Tibial artery (tissue), 4 donors: ENCODE results near the gene ADAMTS2.
A peak's percentile ranks its signal among the peaks of the same experiment; 100 is the strongest.

ENCODE experiments used
- DNase-seq, 2 donors: peaks; one replicate each; pipeline ENCODE4 v3.0.0-alpha.2; 2019
- H3K27ac ChIP-seq, 2 donors: fragments of 200-600 bp; sonication (generic) in 1 of 2; 1 replicate in 1 of 2; 2 replicates in 1 of 2; pipeline ENCODE4 v1.5.1; 2018 to 2019; ENCODE audit warnings: mild to moderate bottlenecking in 1 of 2
- H3K27me3 ChIP-seq, 2 donors: fragments of 200-600 bp; sonication (generic) in 1 of 2; one replicate each; pipeline versions ENCODE4 v1.5.1 to v1.6.0; 2016 to 2019
- H3K36me3 ChIP-seq, 3 donors: fragments of 200-600 bp; sonication (generic) in 2 of 3; one replicate each; pipeline ENCODE4 v1.5.1; 2016 to 2019; ENCODE audit warnings: mild to moderate bottlenecking in 2 of 3
- H3K4me1 ChIP-seq, 4 donors: fragments of 200-600 bp; sonication (generic) in 2 of 4; 1 replicate in 3 of 4; 2 replicates in 1 of 4; pipeline ENCODE4 v1.5.1; 2016 to 2019
- H3K4me3 ChIP-seq, 2 donors: fragments of 200-600 bp; sonication (generic) in 1 of 2; 1 replicate in 1 of 2; 2 replicates in 1 of 2; pipeline ENCODE4 v1.5.1; 2018 to 2019; ENCODE audit warnings: mild to moderate bottlenecking in 2 of 2
- H3K9me3 ChIP-seq, 3 donors: fragments of 200-600 bp; sonication (generic) in 1 of 3; one replicate each; pipeline ENCODE4 v1.5.1; 2016 to 2019
- intact Hi-C: fragments of 100-400 bp; cut with DNase I; formaldehyde crosslinking; loops from one replicate; pipeline ENCODE4 v1.15.0; 2023; ENCODE audit warnings: low total_unique reads
- TF ChIP-seq, protein P1 (sequence below), 2 experiments: fragments of 200-600 bp in 1 of 2; fragments of 450-650 bp in 1 of 2; IDR thresholded peaks; one replicate each; pipeline ENCODE4 v1.5.1; 2017 to 2019; ENCODE audit warnings: antibody characterized with exemption in 2 of 2, mild to moderate bottlenecking in 1 of 2, moderate library complexity in 1 of 2

The ADAMTS2 gene

GRCh38 chr5:179139111-179139935 is 205.9 kb downstream of the ADAMTS2 start:
- intact Hi-C loops, result no loop called here
- no peak for DNase-seq
- Histone ChIP-seq H3K4me3 (no peak overlapping the region), H3K27ac (no peak overlapping the region), H3K4me1 (no peaks in the 10 kb centered on the region), H3K27me3 (no peaks in the 10 kb centered on the region), H3K36me3 (peaks cover 9 to 23% (median 17%) of the 10 kb centered on the region in 3 donors), H3K9me3 (no peaks in the 10 kb centered on the region)
- TF ChIP-seq, protein P1, sequence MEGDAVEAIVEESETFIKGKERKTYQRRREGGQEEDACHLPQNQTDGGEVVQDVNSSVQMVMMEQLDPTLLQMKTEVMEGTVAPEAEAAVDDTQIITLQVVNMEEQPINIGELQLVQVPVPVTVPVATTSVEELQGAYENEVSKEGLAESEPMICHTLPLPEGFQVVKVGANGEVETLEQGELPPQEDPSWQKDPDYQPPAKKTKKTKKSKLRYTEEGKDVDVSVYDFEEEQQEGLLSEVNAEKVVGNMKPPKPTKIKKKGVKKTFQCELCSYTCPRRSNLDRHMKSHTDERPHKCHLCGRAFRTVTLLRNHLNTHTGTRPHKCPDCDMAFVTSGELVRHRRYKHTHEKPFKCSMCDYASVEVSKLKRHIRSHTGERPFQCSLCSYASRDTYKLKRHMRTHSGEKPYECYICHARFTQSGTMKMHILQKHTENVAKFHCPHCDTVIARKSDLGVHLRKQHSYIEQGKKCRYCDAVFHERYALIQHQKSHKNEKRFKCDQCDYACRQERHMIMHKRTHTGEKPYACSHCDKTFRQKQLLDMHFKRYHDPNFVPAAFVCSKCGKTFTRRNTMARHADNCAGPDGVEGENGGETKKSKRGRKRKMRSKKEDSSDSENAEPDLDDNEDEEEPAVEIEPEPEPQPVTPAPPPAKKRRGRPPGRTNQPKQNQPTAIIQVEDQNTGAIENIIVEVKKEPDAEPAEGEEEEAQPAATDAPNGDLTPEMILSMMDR (IDR thresholded peaks at IDR 0.05), result no peak

- no peak for DNase-seq
- Histone ChIP-seq H3K36me3 (peaks cover 9 to 23% (median 17%) of the 10 kb centered on the region in 3 donors), H3K9me3 (no peaks in the 10 kb centered on the region), H3K4me3 (no peak overlapping the region), H3K27ac (no peak overlapping the region), H3K27me3 (no peaks in the 10 kb centered on the region), H3K4me1 (no peaks in the 10 kb centered on the region)
- intact Hi-C loops, result no loop called here
- TF ChIP-seq, protein P1 (IDR thresholded peaks at IDR 0.05), result no peak
These were observed 206.7 kb downstream of the ADAMTS2 start for GRCh38 chr5:179138568-179138925.

DNA sequence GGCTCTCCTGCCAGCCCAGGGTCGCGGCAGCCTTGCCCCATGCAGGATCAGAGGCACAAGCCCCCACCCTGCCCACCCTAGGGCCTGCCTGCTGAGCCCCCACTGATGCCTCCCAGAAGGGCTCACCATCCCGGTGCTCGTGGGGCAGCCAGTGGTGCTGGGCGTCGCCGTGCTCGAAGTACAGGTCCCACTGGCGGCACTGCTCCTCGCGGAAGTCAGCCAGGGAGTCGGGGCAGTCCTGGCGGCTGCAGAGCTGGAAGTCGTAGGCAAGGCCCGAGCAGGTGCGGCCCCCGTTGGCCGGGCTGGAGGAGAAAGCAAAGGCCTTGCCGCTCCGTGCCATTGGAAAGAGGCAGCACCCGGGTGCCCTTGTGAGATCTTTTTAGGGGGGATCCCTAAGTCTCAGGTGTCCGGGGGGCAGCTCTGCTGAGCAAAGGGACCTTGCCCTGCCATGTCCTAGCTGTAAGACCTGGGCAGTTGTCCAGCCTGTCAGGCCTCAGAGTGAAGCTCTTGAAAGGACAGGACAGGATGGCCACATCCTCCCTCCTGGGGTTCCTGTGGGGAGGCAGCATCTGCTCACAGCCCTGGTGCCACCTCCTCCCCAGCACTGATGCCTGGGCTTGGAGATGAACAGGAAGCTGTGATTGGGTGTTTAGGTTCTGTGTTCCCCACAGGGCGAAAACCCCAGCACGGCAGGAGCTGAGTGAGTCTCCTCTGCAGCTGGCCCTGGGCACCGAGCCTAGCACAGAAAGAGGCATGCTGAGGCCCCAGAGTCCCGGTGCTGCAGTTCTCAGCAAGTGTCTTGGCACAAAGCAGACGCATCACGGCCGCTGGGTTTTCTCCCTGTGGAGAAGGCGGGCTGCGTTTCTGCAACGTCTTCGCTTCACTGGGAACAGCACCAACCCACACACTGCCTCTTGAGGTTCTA is 207.4 kb downstream of the ADAMTS2 start:
- Histone ChIP-seq H3K36me3 (peaks cover 9 to 29% (median 23%) of the 10 kb centered on the region in 3 donors), H3K4me1 (no peaks in the 10 kb centered on the region), H3K27ac (no peak overlapping the region), H3K27me3 (no peaks in the 10 kb centered on the region), H3K4me3 (no peak overlapping the region), H3K9me3 (no peaks in the 10 kb centered on the region)
- intact Hi-C loops, result no loop called here
- DNase-seq, result peak in 1 of 2 donors; percentile 60
- TF ChIP-seq, protein P1 (IDR thresholded peaks at IDR 0.05), result no peak

DNA sequence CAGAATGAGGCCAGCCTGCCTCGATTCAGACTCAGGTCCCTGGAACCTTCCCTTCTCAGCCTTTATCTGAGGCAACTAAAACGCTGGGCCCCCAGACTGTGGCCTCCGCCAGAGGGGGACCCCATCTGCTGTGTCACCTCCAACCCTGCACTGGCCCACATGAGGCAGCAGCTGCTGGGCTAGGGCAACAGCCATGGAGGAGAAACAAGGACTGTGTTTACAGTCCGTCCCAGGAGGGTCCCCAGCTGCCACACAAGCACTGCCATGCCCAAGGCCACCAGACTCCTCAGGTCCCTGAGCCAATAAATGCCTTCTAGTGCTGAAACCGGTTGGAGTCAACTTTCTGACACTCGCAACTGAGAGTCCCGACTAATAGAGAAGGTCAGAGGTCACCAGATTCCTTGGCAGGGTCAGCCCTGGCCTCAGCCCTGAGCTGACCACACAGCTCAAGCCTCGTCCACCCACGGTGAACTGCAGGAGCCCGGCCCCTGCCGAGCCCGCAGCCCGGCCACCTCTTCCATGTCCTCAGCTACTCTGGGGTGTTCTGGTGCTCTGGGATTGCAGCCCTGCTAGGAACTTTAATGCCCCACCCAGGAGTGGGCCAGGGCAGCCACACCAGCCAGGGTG is 208.1 kb downstream of the ADAMTS2 start:
- no peaks in the 10 kb centered on the region for H3K9me3 ChIP-seq
- H3K4me1 ChIP-seq, result no peaks in the 10 kb centered on the region
- intact Hi-C loops, result no loop called here
- no peak overlapping the region for H3K4me3 ChIP-seq
- H3K36me3 ChIP-seq, result peaks cover 9 to 37% (median 30%) of the 10 kb centered on the region in 3 donors
- TF ChIP-seq, protein P1 (IDR thresholded peaks at IDR 0.05), result no peak
- no peak overlapping the region for H3K27ac ChIP-seq
- no peaks in the 10 kb centered on the region for H3K27me3 ChIP-seq
- DNase-seq, result no peak

GRCh38 chr5:179135441-179136215 is 209.6 kb downstream of the ADAMTS2 start:
- Histone ChIP-seq H3K27me3 (no peaks in the 10 kb centered on the region), H3K36me3 (peaks cover 9 to 47% (median 42%) of the 10 kb centered on the region in 3 donors), H3K4me1 (no peaks in the 10 kb centered on the region), H3K27ac (no peak overlapping the region), H3K4me3 (no peak overlapping the region), H3K9me3 (no peaks in the 10 kb centered on the region)
- TF ChIP-seq, protein P1 (IDR thresholded peaks at IDR 0.05), result no peak
- no peak for DNase-seq
- intact Hi-C loops, result no loop called here
